ENCODE data around the gene RBM45. TPM values are rescaled to one million over a fixed set of nuclear protein-coding genes. Genes with fewer than 3 reads are reported as not detected.

RBM45 gene
- total RNA-seq, 1 experiment from 2014 or later: 13.6 TPM

DNA sequence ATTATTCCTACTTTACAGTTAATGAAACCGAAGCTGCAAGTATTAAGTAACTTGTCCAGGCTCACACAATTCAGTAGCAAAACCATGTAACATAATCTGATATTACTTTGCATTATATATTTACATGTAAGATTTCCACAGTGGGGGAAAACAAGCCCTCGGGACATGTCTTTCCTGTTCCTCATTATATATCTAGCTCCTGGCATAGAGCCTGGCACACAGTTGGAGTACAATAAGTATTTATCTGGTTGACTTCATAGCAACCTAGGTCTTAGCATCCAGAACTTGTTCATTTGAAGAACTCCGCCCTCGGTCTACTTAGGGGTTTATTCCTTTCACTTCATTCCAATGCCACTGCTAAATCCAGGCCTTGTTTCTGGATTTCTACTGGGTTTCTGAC lies 1.6 kb upstream of the RBM45 start:
- TF ChIP-seq, protein P1, sequence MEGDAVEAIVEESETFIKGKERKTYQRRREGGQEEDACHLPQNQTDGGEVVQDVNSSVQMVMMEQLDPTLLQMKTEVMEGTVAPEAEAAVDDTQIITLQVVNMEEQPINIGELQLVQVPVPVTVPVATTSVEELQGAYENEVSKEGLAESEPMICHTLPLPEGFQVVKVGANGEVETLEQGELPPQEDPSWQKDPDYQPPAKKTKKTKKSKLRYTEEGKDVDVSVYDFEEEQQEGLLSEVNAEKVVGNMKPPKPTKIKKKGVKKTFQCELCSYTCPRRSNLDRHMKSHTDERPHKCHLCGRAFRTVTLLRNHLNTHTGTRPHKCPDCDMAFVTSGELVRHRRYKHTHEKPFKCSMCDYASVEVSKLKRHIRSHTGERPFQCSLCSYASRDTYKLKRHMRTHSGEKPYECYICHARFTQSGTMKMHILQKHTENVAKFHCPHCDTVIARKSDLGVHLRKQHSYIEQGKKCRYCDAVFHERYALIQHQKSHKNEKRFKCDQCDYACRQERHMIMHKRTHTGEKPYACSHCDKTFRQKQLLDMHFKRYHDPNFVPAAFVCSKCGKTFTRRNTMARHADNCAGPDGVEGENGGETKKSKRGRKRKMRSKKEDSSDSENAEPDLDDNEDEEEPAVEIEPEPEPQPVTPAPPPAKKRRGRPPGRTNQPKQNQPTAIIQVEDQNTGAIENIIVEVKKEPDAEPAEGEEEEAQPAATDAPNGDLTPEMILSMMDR (IDR thresholded peaks at IDR 0.05; ENCODE audit: insufficient read depth in 1 of 2, low read depth in 1 of 2, low read length in 1 of 2, severe bottlenecking in 1 of 2, unreplicated experiment in 1 of 2): no peak
- no TSS peak for BruUV-seq (replicated peaks)
- Histone ChIP-seq H3K9me3 (no peaks in the 10 kb centered on the region), H3K36me3 (ENCODE audit: control insufficient read depth, insufficient read depth, low read length) (no peaks in the 10 kb centered on the region), H3K27me3 (replicated peaks; ENCODE audit: control insufficient read depth, insufficient read depth, low read length) (no peaks in the 10 kb centered on the region), H3K4me3 (ENCODE audit: low read depth, low read length) (no peak overlapping the region), H3K4me1 (0 out of 2 replicates have a peak, but pooled peaks cover 6% of the 10 kb centered on the region)
- Mint-ChIP-seq H3K36me3 (ENCODE audit: insufficient read depth, unreplicated experiment) (peaks cover 7% of the 10 kb centered on the region), H3K4me3 (ENCODE audit: unreplicated experiment) (no peak overlapping the region), H3K9me3 (ENCODE audit: unreplicated experiment) (no peaks in the 10 kb centered on the region), H3K27ac (ENCODE audit: unreplicated experiment) (no peak overlapping the region), H3K27me3 (ENCODE audit: insufficient read depth, unreplicated experiment) (peaks cover 7% of the 10 kb centered on the region), H3K4me1 (ENCODE audit: low read depth, unreplicated experiment) (peaks cover 6% of the 10 kb centered on the region)
- no peak for DNase-seq
- POLR2A ChIA-PET: no interaction called here
- intact Hi-C loops (cut with micrococcal nuclease; ENCODE audit: unreplicated experiment): loop anchor here (1.0 to 10.0 kb wide), 4 partner anchors 38 to 184 kb away; partner anchors contain the start of genes OSBPL6 and PDE11A
- CTCF ChIA-PET: interaction anchor here (0.7 kb wide), 1 partner anchor 304 kb away, joined by 3 read pairs; no protein-coding TSS in a partner anchor

DNA sequence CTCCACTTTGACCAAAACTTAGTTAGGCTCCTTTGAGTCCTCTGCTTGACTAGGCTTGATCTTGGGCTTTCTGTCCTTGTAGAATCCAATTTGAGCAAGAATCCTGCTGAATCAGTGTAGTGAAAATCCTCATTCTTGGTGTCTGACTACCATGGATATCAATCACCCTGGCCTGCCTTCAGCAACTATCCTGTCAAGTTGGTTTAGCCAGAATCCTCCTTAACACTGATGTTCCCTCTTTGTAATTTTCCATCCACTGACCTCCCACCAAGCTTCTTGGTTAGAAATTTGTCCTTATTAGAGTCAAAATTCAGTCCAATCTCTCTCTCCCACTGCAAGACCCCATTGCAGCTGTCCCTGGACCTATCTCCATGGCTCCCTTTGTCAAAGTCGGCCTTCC lies 494 bp upstream of the RBM45 start:
- Histone ChIP-seq H3K4me1 (0 out of 2 replicates have a peak, but pooled peaks cover 6% of the 10 kb centered on the region), H3K9me3 (no peaks in the 10 kb centered on the region), H3K4me3 (ENCODE audit: low read depth, low read length) (no peak overlapping the region), H3K27me3 (replicated peaks; ENCODE audit: control insufficient read depth, insufficient read depth, low read length) (no peaks in the 10 kb centered on the region), H3K36me3 (ENCODE audit: control insufficient read depth, insufficient read depth, low read length) (no peaks in the 10 kb centered on the region)
- Mint-ChIP-seq H3K36me3 (ENCODE audit: insufficient read depth, unreplicated experiment) (peaks cover 7% of the 10 kb centered on the region), H3K27me3 (ENCODE audit: insufficient read depth, unreplicated experiment) (peaks cover 7% of the 10 kb centered on the region), H3K4me3 (ENCODE audit: unreplicated experiment) (peak overlapping the region; percentile 94), H3K27ac (ENCODE audit: unreplicated experiment) (peak overlapping the region; percentile 80), H3K9me3 (ENCODE audit: unreplicated experiment) (no peaks in the 10 kb centered on the region), H3K4me1 (ENCODE audit: low read depth, unreplicated experiment) (peaks cover 6% of the 10 kb centered on the region)
- no peak for DNase-seq
- TF ChIP-seq, protein P1 (IDR thresholded peaks at IDR 0.05; ENCODE audit: insufficient read depth in 1 of 2, low read depth in 1 of 2, low read length in 1 of 2, severe bottlenecking in 1 of 2, unreplicated experiment in 1 of 2): no peak
- BruUV-seq (replicated peaks): no TSS peak
- ChIA-PET CTCF (interaction anchor here (0.6 to 1.7 kb wide), 5 partner anchors 22 to 308 kb away, joined by 3 to 10 read pairs (median 4); no protein-coding TSS in a partner anchor), POLR2A (interaction anchor here (1.4 kb wide), 1 partner anchor 339 kb away, joined by 4 read pairs; the partner anchor contains the start of genes PJVK and PRKRA)
- intact Hi-C loops (cut with micrococcal nuclease; ENCODE audit: unreplicated experiment): loop anchor here (1.0 to 10.0 kb wide), 6 partner anchors 81 to 369 kb away; partner anchors contain the start of genes OSBPL6 and PLEKHA3

DNA sequence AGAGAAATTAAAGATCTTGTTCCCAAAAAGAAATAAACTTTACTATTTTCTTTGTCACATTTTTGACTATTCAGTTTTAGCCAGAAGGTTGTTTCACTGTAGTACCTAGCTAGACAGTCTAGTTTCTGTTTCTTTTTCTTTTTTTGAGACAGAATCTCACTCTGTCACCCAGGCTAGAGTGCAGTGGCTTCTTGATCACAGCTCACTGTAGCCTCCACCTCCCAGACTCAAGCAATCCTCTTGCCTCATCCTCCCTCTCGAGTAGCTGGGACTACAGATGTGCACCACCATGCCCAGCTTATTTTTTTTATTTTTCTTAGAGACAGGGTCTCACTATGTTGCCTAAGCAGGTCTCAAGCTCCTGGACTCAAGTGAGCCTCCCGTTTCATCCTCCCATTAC lies 2.2 kb downstream of the RBM45 start:
- 0 out of 2 replicates have a peak, but pooled peaks cover 6% of the 10 kb centered on the region for H3K4me1 ChIP-seq
- no peak overlapping the region for H3K4me3 ChIP-seq (ENCODE audit: low read depth, low read length)
- ChIA-PET CTCF (no interaction called here), POLR2A (no interaction called here)
- no peaks in the 10 kb centered on the region for H3K9me3 Mint-ChIP-seq (ENCODE audit: unreplicated experiment)
- peaks cover 6% of the 10 kb centered on the region for H3K4me1 Mint-ChIP-seq (ENCODE audit: low read depth, unreplicated experiment)
- TF ChIP-seq, protein P1 (IDR thresholded peaks at IDR 0.05; ENCODE audit: insufficient read depth in 1 of 2, low read depth in 1 of 2, low read length in 1 of 2, severe bottlenecking in 1 of 2, unreplicated experiment in 1 of 2): no peak
- no peaks in the 10 kb centered on the region for H3K27me3 ChIP-seq (replicated peaks; ENCODE audit: control insufficient read depth, insufficient read depth, low read length)
- no peaks in the 10 kb centered on the region for H3K27me3 Mint-ChIP-seq (ENCODE audit: insufficient read depth, unreplicated experiment)
- no peak overlapping the region for H3K4me3 Mint-ChIP-seq (ENCODE audit: unreplicated experiment)
- H3K36me3 Mint-ChIP-seq (ENCODE audit: insufficient read depth, unreplicated experiment): peaks cover 7% of the 10 kb centered on the region
- no peak for DNase-seq
- no peaks in the 10 kb centered on the region for H3K9me3 ChIP-seq
- intact Hi-C loops (cut with micrococcal nuclease; ENCODE audit: unreplicated experiment): loop anchor here (5.0 to 10.0 kb wide), 3 partner anchors 78 to 180 kb away; partner anchors contain the start of gene OSBPL6
- BruUV-seq (replicated peaks): no TSS peak
- H3K27ac Mint-ChIP-seq (ENCODE audit: unreplicated experiment): no peak overlapping the region
- H3K36me3 ChIP-seq (ENCODE audit: control insufficient read depth, insufficient read depth, low read length): no peaks in the 10 kb centered on the region
